ENCODE measurements around the gene ATP6V0E2.
"Not testable (repeated sequence)": the region's sequence is repeated elsewhere in the genome, so short reads cannot be mapped to it uniquely, and the experiment has no call there.

ATP6V0E2 gene

DNA sequence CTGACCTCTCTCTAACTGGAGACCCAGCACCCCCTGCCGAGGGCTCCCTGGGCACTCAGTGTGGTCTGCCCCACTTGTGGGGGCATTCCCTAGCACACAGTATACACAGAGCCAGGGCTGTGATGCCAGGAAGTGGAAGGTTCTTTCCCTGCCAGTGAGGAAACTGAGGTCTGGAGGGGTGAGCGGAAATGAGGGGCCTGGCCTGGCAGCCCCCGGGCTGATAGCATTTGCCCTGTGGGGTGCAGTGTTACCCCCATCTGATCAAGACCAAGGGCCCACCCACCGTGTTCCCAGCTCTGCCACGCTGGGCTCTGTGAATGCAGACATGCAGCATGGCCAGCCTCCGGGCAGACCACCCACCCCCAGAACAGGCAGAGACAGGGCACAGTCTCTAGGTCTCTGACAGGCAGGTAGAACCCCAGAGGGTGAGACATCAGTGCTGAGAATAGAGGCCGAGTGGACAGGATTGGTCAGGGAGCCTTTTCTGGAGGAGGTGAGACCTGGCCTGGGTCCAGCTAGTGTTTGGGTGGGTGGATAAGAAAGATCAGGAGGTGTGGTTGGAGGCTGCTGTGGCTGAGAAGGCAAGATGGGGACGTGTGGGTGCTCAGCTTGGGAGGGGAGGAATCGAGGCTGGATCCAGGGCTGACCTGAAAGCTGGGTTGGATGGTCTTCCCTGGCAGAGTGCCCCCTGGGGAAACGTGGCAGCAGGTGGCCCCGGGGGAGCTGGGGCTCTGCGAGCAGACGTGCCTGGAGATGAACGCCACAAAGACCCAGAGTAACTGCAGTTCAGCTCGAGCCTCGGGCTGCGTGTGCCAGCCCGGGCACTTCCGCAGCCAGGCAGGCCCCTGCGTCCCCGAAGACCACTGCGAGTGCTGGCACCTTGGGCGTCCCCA, 46.4 kb upstream of the ATP6V0E2 start:
- TF ChIP-seq CTCF (IDR thresholded peaks at IDR 0.05; ENCODE audit: low read depth, low read length, missing control alignments): no peak
- DNase-seq (ENCODE audit: low read depth): no peak
- H3K4me3 ChIP-seq (ENCODE audit: low read depth, low read length): no peak overlapping the region

DNA sequence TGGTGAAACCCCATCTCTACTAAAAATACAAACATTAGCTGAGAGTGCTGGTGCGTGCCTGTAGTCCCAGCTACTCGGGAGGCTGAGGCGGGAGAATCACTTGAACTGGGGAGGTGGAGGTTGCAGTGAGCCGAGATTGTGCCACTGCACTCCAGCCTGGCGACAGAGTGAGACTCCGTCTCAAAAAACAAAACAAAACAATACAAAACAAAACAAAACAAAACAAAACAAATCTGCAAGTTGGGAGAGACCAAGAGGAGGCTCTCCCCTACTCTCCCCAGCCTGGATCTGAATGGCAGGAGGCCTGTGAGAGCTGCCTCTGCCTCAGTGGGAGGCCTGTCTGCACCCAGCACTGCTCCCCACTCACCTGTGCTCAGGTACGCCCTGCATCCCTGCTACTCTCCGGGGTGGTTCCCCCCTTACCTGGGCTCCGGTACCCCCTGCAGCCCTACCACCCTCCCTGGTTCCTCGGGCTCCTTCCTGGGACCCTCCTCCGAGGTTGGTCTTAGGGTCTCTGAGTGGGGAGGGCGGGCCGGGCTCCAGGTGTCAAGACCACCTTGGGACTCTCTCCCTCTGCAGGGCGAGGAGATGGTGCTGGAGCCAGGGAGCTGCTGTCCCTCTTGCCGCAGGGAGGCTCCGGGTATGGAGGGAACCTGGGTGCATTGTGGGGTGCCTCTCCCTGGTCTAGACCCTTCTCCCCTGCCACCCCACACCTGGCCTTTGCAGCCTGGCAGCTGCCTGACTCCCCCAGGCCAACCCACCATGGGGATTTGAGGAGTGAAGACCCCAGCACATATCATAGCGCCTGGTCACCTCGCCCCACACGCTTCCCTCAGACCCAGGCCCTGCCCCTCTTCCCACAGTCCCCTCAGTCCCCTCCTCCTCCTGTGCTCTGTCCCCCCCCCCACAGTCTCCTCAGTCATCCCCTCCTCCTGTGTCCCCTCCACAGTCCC, 45.1 kb upstream of the ATP6V0E2 start:
- no peak for DNase-seq (ENCODE audit: low read depth)
- TF ChIP-seq CTCF (IDR thresholded peaks at IDR 0.05; ENCODE audit: low read depth, low read length, missing control alignments): no peak
- no peak overlapping the region for H3K4me3 ChIP-seq (ENCODE audit: low read depth, low read length)

DNA sequence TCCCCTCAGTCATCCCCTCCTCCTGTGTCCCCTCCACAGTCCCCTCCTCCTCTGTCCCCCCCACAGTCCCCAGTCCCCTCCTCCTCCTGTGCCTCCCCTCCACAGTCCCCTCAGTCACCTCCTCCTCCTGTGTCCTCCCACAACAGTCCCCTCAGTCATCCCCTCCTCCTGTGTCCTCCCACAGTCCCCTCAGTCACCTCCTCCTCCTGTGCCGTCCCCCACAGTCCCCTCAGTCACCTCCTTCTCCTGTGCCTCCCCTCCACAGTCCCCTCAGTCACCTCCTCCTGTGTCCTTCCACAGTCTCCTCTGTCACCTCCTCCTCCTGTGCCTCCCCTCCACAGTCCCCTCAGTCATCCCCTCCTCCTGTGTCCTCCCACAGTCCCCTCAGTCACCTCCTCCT, 43.2 kb upstream of the ATP6V0E2 start:
- not testable (repeated sequence) for DNase-seq (ENCODE audit: low read depth)

GRCh38 chr7:149830997-149831740, 42.6 kb upstream of the ATP6V0E2 start:
- no peak overlapping the region for H3K4me3 ChIP-seq (ENCODE audit: low read depth, low read length)
- TF ChIP-seq CTCF (IDR thresholded peaks at IDR 0.05; ENCODE audit: low read depth, low read length, missing control alignments): no peak
- no peak for DNase-seq (ENCODE audit: low read depth)

More for the DNA sequence above, 43.2 kb upstream of the ATP6V0E2 start:
- not testable (repeated sequence) for H3K4me3 ChIP-seq (ENCODE audit: low read depth, low read length)

- no peak overlapping the region for H3K4me3 ChIP-seq (ENCODE audit: low read depth, low read length)
- no peak for TF ChIP-seq CTCF (IDR thresholded peaks at IDR 0.05; ENCODE audit: low read depth, low read length, missing control alignments)
- DNase-seq (ENCODE audit: low read depth): no peak
Observed at GRCh38 chr7:149831741-149832219, 42.0 kb upstream of the ATP6V0E2 start.

DNA sequence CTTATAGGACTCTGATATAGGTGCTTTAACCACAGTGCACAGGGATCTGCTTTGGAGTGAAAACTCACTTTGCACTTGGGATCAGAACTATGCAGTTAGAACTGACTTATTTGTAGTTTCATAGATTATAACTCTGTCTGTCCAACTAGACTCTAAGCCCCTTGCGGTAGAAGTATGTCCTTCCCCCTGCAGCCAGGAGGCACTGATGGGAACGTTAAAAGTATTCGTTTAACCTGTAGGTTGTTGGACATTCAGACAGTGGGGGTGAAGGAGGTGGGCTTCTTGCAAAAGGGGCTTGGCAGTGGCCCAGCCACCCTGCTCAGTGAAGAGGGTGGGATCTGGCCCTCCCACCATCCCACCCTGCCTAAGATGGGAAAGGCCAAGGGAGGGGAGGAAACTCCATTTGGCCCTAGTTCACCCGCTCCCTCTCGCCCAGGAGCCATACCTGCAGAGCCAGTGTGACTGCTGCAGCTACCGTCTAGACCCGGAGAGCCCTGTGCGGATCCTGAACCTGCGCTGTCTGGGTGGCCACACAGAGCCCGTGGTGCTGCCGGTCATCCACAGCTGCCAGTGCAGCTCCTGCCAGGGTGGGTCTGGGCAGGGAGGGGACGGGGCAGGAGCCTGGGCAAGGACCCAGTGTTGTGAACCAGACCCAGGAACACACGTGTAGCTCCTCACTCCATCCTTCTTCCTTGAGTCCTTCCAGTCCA, 41.3 kb upstream of the ATP6V0E2 start:
- no peak overlapping the region for H3K4me3 ChIP-seq (ENCODE audit: low read depth, low read length)
- DNase-seq (ENCODE audit: low read depth): no peak
- no peak for TF ChIP-seq CTCF (IDR thresholded peaks at IDR 0.05; ENCODE audit: low read depth, low read length, missing control alignments)
